A673 (cell line): ENCODE results near the gene TERC. TPM values are rescaled to one million over a fixed set of nuclear protein-coding genes. Genes with fewer than 3 reads are reported as not detected.

ENCODE experiments used
- BruUV-seq: library from RNA; stranded (reverse); fragments of 400-500 nt; replicated peaks from 2 replicates; lab custom pipeline; 2021; lab: Mats Ljungman, UMichigan
- CTCF ChIA-PET: fragments of 300-600 bp; sonication (Branson Sonifier 250); formaldehyde crosslinking; loops from one replicate; lab custom pipeline; 2022; ENCODE audit warnings: antibody characterized with exemption; lab: Charles Lee
- POLR2A ChIA-PET: fragments of 300-600 bp; sonication (Branson Sonifier 250); formaldehyde crosslinking; loops from one replicate; lab custom pipeline; 2022; ENCODE audit warnings: antibody characterized with exemption; ENCODE audit not compliant: low non-redundant PET; lab: Charles Lee
- DNase-seq: peaks from one replicate; pipeline ENCODE4 v3.0.0-alpha.2; 2015; ENCODE audit warnings: low spot score
- H3K27ac ChIP-seq: fragments of 200-600 bp; sonication (generic); 2 replicates; pipeline ENCODE4 v1.5.1; 2016; ENCODE audit warnings: mixed run types, low read depth, mild to moderate bottlenecking, mixed read lengths, antibody characterized with exemption, low read length; ENCODE audit not compliant: poor library complexity, severe bottlenecking
- H3K27me3 ChIP-seq: fragments of 200-600 bp; sonication (generic); replicated peaks from 2 replicates; pipeline ENCODE4 v1.6.1; 2017; ENCODE audit warnings: mixed run types, low read depth, mild to moderate bottlenecking, mixed read lengths, antibody characterized with exemption, low read length; ENCODE audit not compliant: insufficient read depth, poor library complexity
- H3K36me3 ChIP-seq: fragments of 200-600 bp; sonication (generic); 2 replicates; pipeline ENCODE4 v1.6.1; 2016; ENCODE audit warnings: mixed run types, mild to moderate bottlenecking, mixed read lengths, antibody characterized with exemption, low read length; ENCODE audit not compliant: insufficient read depth, poor library complexity, severe bottlenecking
- H3K4me1 ChIP-seq: fragments of 200-600 bp; sonication (generic); 2 replicates; pipeline ENCODE4 v1.6.1; 2017; ENCODE audit warnings: mixed run types, mild to moderate bottlenecking, mixed read lengths, antibody characterized with exemption, low read length; ENCODE audit not compliant: insufficient read depth, poor library complexity, severe bottlenecking
- H3K4me3 ChIP-seq: fragments of 200-600 bp; sonication (generic); 2 replicates; pipeline ENCODE4 v1.5.1; 2016; ENCODE audit warnings: low read depth, mixed run types, mild to moderate bottlenecking, mixed read lengths, low read length; ENCODE audit not compliant: poor library complexity, severe bottlenecking
- H3K9me3 ChIP-seq: fragments of 200-600 bp; sonication (generic); 2 replicates; pipeline ENCODE4 v1.6.1; 2016; ENCODE audit warnings: mixed run types, low read depth, mild to moderate bottlenecking, mixed read lengths, antibody characterized with exemption, low read length; ENCODE audit not compliant: poor library complexity, severe bottlenecking
- EZH2 ChIP-seq: fragments of 200-600 bp; sonication (generic); IDR thresholded peaks from 2 replicates; pipeline ENCODE4 v1.6.1; 2017; ENCODE audit warnings: borderline replicate concordance, low read depth, mild to moderate bottlenecking, mixed read lengths, antibody characterized with exemption, low read length; ENCODE audit not compliant: poor library complexity, severe bottlenecking
- intact Hi-C: fragments of 100-400 bp; cut with micrococcal nuclease; formaldehyde crosslinking; loops from one replicate; pipeline ENCODE4 v1.10.0; 2022; ENCODE audit not compliant: unreplicated experiment
- total RNA-seq: library from RNA; stranded (reverse); gene quantifications from 2 replicates; pipeline ENCODE4 v1.2.3, GENCODE V29; 2021
- TF ChIP-seq, protein P1 (sequence below): fragments of 300-800, 200-600 bp; sonication (generic); conservative IDR thresholded peaks from 2 replicates; pipeline ENCODE4 v1.5.1; 2017; ENCODE audit warnings: low read depth, mild to moderate bottlenecking, antibody characterized with exemption, low read length, moderate library complexity, mixed read lengths

Gene TERC
- total RNA-seq, 1 experiment from 2014 or later: 5.8 TPM

DNA sequence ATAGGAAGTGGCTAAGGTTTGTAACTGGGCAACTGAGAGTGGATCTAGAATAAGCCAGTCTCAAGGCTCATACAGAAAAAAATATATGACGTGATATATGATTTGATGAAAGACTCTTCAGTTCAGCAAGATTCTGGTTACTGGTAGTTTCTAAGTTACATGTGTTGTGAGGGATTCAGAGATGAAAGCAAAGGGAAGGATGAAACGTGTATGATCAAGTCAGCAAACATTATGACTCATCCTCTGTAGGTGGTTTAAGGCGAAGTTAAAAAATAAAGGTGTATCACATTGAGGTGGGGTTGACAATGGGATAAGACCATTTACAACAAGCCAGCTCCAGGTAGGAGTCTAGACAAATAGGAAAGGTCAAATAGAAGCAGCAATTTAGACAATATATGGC, 16.2 kb downstream of the TERC start:
- ChIA-PET CTCF (no interaction called here), POLR2A (no interaction called here)
- Histone ChIP-seq H3K4me1 (no peaks in the 10 kb centered on the region), H3K9me3 (no peaks in the 10 kb centered on the region), H3K4me3 (no peak overlapping the region), H3K27me3 (peaks cover 65% of the 10 kb centered on the region), H3K36me3 (no peaks in the 10 kb centered on the region), H3K27ac (no peak overlapping the region)
- no peak for TF ChIP-seq EZH2
- TF ChIP-seq, protein P1, sequence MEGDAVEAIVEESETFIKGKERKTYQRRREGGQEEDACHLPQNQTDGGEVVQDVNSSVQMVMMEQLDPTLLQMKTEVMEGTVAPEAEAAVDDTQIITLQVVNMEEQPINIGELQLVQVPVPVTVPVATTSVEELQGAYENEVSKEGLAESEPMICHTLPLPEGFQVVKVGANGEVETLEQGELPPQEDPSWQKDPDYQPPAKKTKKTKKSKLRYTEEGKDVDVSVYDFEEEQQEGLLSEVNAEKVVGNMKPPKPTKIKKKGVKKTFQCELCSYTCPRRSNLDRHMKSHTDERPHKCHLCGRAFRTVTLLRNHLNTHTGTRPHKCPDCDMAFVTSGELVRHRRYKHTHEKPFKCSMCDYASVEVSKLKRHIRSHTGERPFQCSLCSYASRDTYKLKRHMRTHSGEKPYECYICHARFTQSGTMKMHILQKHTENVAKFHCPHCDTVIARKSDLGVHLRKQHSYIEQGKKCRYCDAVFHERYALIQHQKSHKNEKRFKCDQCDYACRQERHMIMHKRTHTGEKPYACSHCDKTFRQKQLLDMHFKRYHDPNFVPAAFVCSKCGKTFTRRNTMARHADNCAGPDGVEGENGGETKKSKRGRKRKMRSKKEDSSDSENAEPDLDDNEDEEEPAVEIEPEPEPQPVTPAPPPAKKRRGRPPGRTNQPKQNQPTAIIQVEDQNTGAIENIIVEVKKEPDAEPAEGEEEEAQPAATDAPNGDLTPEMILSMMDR: no peak
- no peak for DNase-seq
- no TSS peak for BruUV-seq
- intact Hi-C loops: no loop called here

DNA sequence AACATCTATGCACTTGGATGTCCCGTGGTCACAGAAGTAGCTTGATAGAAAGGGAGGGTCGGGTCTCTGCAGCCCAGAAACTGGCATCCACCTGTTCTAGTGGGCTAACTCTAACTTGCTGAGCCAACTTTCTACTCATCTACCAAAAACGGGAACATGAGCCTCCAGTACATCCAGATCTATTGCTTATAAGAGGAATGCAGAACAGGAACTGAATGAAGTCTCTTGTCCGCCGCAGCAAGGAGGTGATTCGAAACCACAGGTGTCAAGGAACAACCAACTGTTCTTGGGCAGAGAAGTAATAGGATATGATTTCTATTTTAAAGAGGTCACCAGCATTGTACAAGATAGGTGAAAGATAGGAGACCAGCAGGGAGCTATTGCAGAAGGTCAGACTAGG, 17.9 kb downstream of the TERC start:
- no peaks in the 10 kb centered on the region for H3K36me3 ChIP-seq
- intact Hi-C loops: no loop called here
- H3K27ac ChIP-seq: no peak overlapping the region
- ChIA-PET POLR2A (no interaction called here), CTCF (no interaction called here)
- no peaks in the 10 kb centered on the region for H3K4me1 ChIP-seq
- H3K9me3 ChIP-seq: no peaks in the 10 kb centered on the region
- no peak for DNase-seq
- TF ChIP-seq, protein P1: no peak
- no peak for TF ChIP-seq EZH2
- peaks cover 51% of the 10 kb centered on the region for H3K27me3 ChIP-seq
- no TSS peak for BruUV-seq
- no peak overlapping the region for H3K4me3 ChIP-seq

DNA sequence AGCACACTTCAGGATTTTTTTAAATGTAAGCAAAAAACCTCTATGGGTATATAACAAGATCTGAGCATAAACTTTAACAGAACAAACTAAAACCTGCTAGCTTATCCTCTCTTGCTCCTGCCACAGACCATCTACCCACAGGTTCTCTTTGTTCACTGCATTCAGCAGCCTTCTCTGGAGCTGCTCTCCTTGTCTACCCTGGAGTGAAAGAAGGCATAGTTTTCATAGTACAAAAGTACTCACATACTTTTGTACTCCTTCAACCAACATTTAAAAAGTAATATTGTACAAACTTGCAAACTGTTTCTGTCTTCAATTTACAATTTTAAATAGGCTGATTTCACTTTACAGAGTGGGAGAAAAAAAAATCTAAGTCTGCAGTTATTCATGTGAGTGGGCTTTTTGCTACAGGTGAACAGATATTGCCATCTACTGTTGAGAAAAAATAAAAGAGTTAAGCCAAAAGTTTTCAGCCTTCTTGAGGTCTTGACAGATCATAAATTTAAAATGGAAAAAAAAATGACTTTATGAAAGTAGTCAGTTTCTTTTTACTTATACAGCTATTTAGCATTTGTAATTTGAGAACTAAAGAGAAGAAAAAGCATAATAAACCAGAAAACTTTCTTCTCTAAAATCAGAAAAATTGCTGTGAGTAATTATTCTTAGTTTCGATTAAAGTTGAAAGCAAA, 20.4 kb downstream of the TERC start:
- H3K36me3 ChIP-seq: no peaks in the 10 kb centered on the region
- peaks cover 35% of the 10 kb centered on the region for H3K27me3 ChIP-seq
- TF ChIP-seq EZH2: no peak
- TF ChIP-seq, protein P1: peak; percentile 50
- no peak overlapping the region for H3K27ac ChIP-seq
- H3K9me3 ChIP-seq: no peaks in the 10 kb centered on the region
- no peaks in the 10 kb centered on the region for H3K4me1 ChIP-seq
- peak; percentile 14 for DNase-seq
- ChIA-PET POLR2A (interaction anchor here (0.6 kb wide), 1 partner anchor 1716 kb away, joined by 3 read pairs; no protein-coding TSS in a partner anchor), CTCF (interaction anchor here (0.7 to 1.0 kb wide), 2 partner anchors 505 to 880 kb away, joined by 3 to 4 read pairs; no protein-coding TSS in a partner anchor)
- H3K4me3 ChIP-seq: no peak overlapping the region
- intact Hi-C loops: loop anchor here (5.0 kb wide), 3 partner anchors 597 to 877 kb away; no protein-coding TSS in a partner anchor
- no TSS peak for BruUV-seq
